ENCODE measurements around the gene KCNK16. TPM values are rescaled to one million over a fixed set of nuclear protein-coding genes. Genes with fewer than 3 reads are reported as not detected.
"Not testable (repeated sequence)": the region's sequence is repeated elsewhere in the genome, so short reads cannot be mapped to it uniquely, and the experiment has no call there.

The KCNK16 gene
- total RNA-seq, 1 donor from 2014 or later: not detected

GRCh38 chr6:39312912-39313525, 9.5 kb downstream of the KCNK16 start:
- no peak for DNase-seq (ENCODE audit: low read depth)

- DNase-seq (ENCODE audit: low read depth): no peak
Measured at GRCh38 chr6:39310542-39310941, 12.0 kb downstream of the KCNK16 start.

- DNase-seq (ENCODE audit: low read depth): peak; percentile 71
Measured at GRCh38 chr6:39309942-39310531, 12.5 kb downstream of the KCNK16 start.

GRCh38 chr6:39307462-39307861, 15.0 kb downstream of the KCNK16 start:
- no peak for DNase-seq (ENCODE audit: low read depth)

- DNase-seq (ENCODE audit: low read depth): no peak
Measured at GRCh38 chr6:39304951-39305350, 17.6 kb downstream of the KCNK16 start.

GRCh38 chr6:39303425-39304153, 18.9 kb downstream of the KCNK16 start:
- no peak for DNase-seq (ENCODE audit: low read depth)

- peak; percentile 48 for DNase-seq (ENCODE audit: low read depth)
Measured at GRCh38 chr6:39302669-39303424, 19.7 kb downstream of the KCNK16 start.

GRCh38 chr6:39302011-39302410, 20.5 kb downstream of the KCNK16 start:
- no peak for DNase-seq (ENCODE audit: low read depth)

GRCh38 chr6:39301606-39302005, 20.9 kb downstream of the KCNK16 start:
- peak; percentile 5 for DNase-seq (ENCODE audit: low read depth)

GRCh38 chr6:39300739-39301138, 21.8 kb downstream of the KCNK16 start:
- DNase-seq (ENCODE audit: low read depth): no peak

- no peak for DNase-seq (ENCODE audit: low read depth)
Measured at GRCh38 chr6:39298061-39298460, 24.4 kb downstream of the KCNK16 start.

GRCh38 chr6:39296745-39297640, 25.5 kb downstream of the KCNK16 start:
- DNase-seq (ENCODE audit: low read depth): no peak

GRCh38 chr6:39295611-39296011, 26.9 kb downstream of the KCNK16 start:
- DNase-seq (ENCODE audit: low read depth): no peak

GRCh38 chr6:39294899-39295298, 27.6 kb downstream of the KCNK16 start:
- no peak for DNase-seq (ENCODE audit: low read depth)

- DNase-seq (ENCODE audit: low read depth): no peak
Measured at GRCh38 chr6:39294133-39294532, 28.4 kb downstream of the KCNK16 start.

- DNase-seq (ENCODE audit: low read depth): no peak
Measured at GRCh38 chr6:39292637-39293036, 29.9 kb downstream of the KCNK16 start.

GRCh38 chr6:39289490-39289889, 33.0 kb downstream of the KCNK16 start:
- DNase-seq (ENCODE audit: low read depth): no peak

- DNase-seq (ENCODE audit: low read depth): no peak
Measured at GRCh38 chr6:39287601-39288000, 34.9 kb downstream of the KCNK16 start.

GRCh38 chr6:39286596-39286995, 35.9 kb downstream of the KCNK16 start:
- not testable (repeated sequence) for DNase-seq (ENCODE audit: low read depth)

- DNase-seq (ENCODE audit: low read depth): no peak
Measured at GRCh38 chr6:39282774-39283173, 39.7 kb downstream of the KCNK16 start.

All from myocyte (in vitro differentiated cells).